Measurements from ENCODE around the gene C1orf122.

Gene C1orf122

DNA sequence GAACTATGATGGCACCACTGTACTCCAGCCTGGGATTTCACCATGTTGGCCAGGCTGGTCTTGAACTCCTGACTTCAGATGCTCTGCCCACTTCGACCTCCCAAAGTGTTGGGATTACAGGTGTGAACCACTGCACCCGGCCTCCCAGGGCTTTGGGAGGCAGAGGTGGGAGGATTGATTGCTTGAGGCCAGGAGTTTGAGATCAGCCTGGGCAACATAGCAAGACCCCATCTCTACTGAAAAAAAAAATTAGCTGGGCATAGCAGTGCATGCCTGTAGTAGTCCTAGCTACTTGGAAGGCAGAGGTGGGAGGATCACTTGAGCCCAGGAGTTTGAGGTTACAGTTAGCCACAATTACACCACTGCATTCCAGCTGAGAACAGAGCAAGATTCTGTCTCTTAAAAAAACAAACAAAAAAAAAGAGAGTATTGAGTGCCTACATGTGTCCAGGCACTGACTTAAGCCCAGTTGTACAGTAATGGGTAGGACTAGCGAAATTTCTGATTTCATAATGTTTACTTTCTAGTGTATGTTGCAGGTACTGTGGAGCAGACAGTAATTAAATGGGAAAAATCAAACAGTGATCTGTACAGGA, 9.7 kb upstream of the C1orf122 start:
- peak; percentile 12 for DNase-seq (ENCODE audit: low spot score)

DNA sequence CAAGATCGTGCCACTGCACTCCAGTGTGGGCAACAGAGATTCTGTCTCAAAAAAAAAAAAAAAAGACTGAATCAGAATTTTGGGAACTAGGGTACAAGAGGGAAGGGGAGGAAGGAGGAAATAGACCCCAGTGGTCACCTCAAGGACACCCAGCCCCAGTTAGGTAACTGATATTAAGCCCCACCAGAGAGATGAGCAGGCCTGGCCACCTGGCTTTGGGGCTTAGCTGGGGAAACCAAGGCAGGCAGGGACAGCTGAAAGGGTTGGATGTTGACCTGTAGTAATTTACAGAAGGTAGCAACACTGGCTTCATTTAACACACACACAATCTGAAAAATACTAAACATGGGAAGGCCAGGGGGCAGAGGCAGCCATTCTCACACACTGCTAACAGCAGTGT, 5.2 kb upstream of the C1orf122 start:
- no peak for DNase-seq (ENCODE audit: low spot score)

DNA sequence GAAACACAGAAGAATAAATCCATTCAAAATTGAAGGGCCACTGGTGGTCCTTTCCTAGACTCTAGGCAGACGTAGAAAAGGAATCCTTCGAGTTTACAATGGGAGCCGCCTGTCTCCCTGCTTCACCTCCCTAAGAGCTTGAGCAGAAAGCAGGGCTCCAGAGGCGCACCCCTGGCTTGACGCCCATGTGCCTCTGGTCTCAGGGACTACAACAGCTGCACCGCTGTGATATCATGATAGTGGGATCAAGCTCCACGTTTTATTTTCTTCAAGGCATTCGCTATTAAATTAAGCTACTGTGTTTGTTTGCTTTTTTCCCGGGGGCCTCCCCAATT, 403 bp upstream of the C1orf122 start:
- DNase-seq (ENCODE audit: low spot score), result no peak

DNA sequence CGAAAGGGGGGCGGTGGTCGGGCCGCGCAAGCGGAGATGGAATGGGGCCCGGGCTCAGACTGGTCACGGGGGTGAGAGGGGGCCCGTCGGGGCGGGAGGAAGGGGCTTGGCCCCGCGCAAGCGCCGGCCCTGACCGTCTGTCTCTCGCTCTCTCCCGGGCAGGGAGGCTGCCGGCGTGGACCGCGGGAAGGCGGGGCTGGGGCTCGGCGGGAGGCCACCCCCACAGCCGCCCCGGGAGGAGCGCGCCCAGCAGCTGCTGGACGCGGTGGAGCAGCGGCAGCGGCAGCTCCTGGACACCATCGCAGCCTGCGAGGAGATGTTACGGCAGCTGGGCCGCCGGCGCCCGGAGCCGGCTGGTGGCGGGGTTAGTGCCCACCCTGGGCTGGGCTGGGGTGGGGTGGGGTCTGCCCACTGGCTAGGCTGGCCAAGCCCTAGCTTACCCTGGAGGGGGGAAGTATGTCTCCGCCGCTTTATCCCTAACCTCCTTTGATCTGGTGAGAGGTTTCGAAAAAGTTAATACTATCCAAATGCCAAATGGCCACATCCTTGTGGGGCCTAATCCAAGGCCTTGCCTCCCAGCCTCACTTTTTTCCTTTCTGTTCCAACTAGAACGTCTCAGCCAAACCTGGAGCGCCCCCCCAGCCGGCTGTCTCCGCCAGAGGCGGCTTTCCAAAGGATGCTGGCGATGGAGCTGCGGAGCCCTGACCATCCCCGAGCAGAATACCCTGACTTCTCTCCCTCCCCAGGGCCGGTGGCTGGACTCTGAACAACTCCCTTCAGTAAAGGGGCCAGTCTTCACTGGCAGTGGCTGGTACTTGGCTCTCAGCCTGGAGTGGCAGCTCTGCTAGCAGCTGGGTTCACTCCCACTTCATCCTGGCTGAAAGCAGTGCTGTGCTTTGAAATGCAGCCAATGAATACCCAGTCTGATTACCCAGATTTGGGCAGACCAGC, 1.1 kb downstream of the C1orf122 start:
- DNase-seq (ENCODE audit: low spot score), result peak; percentile 71

DNA sequence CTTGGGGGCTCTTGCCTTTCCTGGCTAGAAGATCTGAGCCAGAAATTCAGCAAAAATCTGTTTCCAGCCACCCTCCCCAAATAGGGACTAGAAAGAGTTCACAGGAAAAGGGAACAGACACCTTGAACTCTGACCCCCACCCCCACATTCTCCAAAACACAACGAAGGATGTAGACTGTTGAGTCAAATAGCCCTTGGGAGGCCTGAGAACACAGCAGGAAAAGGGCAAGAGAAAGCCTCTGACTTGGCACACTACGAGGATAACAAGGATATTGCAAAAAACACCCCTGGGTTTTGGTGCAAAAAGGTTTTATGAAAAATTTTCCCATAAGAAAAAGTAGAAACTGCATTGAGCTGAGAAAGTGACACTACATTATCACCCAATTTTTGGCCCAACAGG, 2.4 kb downstream of the C1orf122 start:
- DNase-seq (ENCODE audit: low spot score), result no peak

DNA sequence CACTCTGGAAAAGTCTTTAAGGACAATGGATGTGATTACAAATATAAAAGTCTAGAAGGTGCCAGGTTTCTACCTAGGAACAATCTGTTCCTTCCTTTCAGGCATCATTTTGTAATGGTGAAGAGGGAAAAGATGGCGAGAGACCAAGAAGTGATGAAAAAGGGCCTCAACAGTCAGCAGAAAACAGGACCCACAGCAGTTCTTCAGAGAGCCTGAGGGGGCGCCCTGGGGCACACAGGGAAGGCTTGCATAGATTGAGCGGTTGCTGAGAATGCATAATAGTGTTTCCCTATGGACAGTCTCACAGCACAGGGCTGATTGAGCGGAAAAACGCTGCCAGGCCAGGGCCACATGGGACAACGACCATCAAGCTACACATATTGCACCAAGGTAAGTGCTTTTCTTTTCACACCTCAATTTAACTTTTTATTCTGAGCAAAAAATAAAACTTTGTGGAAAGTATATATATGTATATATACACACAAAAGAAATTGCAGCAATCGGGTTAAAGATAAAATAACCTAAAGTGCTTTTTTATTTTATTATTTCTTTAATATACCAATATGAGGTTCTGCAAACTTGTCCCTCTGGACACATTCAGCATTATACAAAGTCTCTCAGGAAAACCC, 3.6 kb downstream of the C1orf122 start:
- peak; percentile 77 for DNase-seq (ENCODE audit: low spot score)

DNA sequence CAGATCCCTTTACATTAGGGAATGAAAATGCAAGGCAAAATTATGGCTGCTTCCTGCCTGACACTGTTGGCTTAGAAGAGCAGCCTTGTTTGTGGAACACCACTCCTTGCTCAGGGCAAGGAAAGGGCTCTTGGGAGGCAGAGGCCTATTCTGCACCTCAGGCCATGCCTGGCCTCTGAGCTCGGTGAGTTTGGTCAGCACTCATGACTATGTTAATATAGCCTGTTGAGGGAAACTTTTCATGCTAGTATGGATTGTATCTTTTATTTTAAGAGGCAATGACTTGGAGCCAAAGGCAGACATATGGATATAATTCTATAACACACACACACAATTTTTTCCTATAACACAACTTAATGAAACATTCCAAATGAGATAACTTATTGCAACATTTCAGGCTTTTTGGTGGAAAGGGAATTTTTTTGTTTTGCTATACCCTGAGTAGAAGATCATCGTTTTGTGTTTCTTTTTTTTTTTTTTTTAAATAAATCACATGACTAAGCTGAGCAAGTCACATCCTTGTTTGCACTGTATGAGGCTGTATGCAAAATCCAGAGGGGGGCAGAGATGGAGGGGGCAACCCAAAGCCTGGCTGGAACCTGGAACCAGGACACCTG, 6.0 kb downstream of the C1orf122 start:
- no peak for DNase-seq (ENCODE audit: low spot score)

DNA sequence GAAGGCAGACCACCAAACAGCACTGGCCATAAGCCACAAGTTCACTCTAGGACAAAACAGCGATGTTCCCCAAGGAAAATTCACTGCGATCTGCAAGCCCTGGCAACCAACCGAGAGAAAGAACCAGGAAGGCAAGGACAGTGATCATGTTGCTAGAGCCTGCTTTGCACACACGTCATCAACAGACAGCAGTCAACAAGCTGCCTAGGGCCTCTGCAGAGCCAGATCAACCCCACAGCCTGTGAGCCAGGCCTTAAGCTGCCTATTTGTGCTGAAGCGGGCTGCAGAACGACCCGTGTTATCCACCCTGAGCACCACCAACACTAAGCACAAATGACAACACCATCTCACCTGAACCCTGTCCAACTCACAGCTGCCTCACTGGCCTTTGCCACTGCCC, 6.7 kb downstream of the C1orf122 start:
- no peak for DNase-seq (ENCODE audit: low spot score)

DNA sequence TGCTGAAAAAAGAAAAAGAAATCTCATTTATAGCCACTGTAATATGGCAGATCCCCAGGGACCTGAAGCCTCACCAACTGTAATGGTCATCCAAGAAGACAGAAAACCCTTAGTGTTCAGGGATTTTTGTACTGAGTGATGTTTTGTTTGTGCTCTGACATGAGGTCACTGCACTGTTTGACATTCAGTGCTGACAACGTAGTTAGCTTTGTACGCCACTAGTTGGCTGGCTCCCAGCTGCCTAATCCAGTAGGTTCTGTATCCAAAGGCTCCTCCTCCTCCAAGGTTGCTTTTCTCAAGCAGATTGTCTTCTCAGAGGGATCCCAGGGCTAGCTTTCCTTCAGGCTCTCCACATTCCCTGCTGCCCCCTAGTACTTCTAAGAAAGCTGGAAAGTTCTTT, 9.9 kb downstream of the C1orf122 start:
- no peak for DNase-seq (ENCODE audit: low spot score)

DNA sequence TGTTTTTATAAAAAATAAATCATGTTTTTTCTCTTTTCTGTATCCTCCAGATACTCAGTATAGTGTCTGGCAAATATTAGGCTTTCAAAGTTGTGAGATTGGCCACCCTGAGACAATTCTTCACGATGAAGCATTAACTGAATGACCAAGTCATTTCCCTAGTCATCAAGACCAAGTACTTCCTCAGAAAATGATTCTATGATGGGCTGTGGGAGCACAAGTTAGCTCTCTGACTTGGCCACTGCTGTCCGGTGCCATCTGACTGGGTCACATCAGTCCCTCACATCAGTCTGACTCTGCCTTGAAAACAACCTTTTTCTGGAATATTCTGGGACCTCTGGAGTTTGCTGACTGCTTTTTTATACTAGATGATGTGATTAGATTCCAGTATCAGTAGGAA, 13.9 kb downstream of the C1orf122 start:
- no peak for DNase-seq (ENCODE audit: low spot score)

DNA sequence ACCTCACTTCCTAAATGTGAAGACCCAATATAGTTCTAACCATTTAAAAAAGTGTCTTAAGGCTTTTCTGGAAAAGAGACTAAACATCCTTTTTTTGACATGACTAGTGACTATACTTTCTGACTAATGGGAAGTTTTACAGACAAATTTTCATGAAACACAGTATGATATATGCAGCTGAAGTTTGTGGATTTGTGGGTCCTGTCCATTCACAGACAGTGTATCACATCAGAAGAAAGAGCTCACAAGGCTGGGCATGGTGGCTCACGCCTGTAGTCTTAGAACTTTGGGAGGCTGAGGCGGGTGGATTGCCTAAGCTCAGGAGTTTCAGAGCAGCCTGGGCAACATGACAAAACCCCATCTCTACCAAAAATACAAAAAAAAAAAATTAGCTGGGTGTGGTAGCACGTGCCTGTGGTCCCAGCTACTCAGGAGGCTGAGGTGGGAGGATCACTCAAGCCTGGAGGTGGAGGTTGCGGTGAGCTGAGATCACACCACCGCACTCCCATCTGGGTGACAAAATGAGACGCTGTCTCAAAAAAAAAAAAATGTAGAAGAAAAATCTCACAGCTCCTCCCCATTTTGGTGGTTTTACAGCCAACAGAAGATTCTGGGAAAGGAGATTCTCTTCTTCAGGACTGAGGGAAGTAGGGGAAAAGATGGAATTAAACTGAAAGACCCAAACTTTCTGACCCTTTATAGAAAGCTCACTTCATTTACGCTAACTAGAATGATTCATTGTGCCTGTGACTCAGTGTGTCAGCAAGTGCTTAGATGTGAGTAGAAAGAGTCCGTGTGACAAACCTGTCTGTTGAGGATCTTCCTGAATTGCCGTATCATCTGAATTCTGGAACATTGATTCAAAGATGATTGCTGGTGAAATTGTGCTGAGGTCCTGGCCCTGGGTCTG, 15.6 kb downstream of the C1orf122 start:
- no peak for DNase-seq (ENCODE audit: low spot score)

DNA sequence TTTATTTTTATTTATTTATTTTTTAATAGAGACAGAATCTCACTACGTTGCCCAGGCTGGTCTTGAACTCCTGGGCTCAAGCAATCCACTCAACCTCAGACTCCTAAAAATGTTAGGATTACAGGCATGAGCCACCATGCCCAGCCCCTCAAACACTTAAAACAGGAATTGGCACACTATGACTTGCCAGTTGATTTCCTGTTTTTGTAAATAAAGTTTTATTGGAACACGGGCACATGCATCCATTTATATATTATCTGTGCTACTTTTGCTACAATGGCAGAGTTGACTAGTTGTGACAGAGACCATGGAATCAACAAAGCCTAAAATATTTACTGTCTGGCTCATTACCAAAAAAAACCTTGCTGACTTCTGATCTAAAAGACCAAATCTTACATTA, 16.4 kb downstream of the C1orf122 start:
- DNase-seq (ENCODE audit: low spot score), result no peak

DNA sequence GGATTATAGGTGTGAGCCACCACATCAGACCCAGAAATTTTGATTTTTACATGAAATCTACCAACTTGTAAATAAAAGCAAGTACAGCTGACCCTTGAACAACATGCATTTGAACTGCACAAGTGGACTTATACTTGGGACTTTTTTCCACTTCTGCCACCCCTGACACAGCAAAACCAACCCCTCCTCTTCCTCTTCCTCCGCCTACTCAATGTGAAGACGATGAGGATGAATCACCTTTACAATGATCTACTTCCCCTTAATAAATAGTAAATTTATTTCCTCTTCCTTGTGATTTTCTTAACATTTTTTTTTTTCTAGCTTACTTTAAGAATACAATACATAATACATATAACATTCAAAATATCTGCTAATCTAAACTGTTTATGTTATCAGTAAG, 17.9 kb downstream of the C1orf122 start:
- no peak for DNase-seq (ENCODE audit: low spot score)

DNA sequence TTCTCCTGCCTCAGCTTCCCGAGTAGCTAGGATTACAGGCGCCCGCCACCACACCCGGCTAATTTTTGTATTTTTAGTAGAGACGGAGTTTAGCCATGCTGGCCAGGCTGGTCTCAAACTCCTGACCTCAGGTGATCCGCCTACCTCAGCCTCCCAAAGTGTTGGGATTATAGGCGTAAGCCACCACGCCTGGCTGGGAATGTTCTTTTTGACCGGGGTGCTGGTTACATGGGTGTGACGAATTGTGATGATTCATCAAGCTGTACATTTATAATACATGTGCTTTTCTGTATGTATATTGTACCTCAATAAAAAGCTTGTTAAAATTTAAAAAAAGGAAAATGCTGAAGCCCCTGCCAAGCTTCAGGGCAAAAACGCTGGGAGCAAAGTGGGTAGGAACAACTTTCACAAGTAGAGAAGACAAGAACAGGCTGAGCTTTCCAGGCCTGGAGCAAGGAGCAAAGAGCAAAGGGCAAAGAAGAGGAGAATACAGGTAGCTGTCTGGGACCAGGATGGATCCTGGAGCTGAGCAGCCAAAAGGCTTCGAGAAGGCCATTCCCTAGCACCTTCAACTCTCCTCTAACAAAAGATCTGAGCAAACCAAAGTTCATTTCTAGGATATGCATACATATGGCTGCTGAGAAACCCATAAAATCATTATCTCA, 21.0 kb downstream of the C1orf122 start:
- no peak for DNase-seq (ENCODE audit: low spot score)

DNA sequence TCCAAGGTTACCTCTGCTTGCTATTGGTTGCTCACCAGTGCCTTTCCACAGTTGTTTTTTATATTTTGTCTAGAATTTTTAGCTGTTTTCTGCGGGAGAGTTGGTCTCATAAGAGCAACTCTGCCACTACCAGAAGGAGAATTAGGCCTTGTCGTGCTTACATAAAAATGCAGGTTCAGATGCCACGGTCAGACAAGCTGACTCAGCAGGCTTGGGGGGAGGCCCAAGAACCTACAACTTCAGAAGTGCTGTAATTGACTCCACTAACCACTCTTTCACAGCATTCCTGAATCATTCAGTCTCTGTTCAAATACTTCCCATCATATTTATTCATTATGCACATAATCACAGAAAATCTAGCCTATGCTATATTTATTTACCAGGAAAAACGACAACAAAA, 23.5 kb downstream of the C1orf122 start:
- no peak for DNase-seq (ENCODE audit: low spot score)

DNA sequence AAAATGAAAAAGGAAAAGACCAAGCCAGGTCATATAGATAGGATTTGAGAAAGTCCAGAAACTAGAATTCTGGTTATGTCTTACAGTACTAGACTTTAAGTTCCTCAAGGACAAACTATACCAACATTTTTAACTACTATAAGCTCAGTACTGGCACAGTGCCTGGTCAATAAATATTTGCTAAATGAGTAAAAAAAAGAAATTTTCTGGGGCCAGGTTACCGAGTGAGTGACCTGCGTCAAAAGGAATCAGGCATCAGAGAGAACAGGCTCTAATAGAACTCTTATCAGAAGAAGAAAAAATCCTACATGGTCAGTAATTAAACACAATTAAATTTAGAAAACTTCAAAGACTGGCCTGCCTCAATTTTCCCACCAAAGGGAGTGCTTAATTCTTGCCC, 24.2 kb downstream of the C1orf122 start:
- DNase-seq (ENCODE audit: low spot score), result no peak

DNA sequence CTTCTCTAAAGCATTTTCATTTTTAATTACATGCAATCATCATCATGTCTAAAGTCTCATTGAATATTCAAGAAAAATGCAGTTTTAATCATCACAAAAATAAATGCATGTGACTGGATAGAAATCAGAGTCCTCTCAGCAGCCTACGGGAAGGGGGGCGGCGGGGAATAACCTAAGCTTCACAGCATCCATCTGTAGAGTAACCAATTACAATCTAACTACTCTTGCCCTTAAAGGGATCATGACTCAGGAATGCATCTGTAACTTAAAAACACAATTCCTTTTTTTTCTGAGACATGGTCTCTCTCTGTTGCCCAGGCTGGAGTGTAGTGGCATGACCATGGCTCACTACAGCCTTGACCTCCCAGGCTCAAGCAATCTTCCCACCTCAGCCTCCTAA, 29.2 kb downstream of the C1orf122 start:
- no peak for DNase-seq (ENCODE audit: low spot score)

DNA sequence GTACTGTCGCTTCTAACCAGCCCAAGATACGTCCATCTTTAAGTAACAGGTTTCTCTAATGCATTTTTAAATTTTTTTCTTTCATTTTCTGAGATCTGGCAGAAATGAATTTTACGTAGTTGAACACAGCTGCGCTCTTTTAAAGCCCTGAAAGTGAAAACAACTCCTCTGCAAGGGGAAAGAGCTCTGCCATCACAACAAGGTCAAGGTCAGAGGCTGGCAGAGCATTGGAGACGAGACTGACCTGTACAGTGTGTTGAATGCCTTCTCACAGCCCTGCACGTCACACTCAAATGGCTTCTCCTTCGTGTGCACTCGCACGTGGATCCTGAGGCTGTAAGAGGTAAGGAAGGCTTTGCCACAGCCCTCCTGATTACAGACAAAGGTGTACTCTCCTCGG, 32.1 kb downstream of the C1orf122 start:
- no peak for DNase-seq (ENCODE audit: low spot score)

DNA sequence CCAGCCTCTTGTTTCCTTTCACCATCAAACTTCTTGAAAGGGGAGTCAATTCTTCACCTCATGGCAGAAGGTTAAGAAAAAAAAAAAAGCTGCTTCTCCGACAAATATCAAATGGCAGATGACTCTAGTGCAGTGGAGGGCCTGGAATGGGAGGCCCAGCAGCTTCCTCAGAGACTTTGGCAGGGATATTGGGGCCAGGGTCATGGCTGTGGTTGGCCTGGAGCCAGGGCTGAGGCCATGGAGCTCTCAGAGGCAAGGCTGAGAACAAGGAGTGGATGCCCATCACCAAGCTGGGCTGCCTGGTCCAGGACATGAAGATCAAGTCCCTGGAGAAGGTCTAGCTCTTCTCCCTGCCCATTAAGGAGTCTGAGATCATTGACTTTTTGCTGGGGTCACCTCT, 33.1 kb downstream of the C1orf122 start:
- no peak for DNase-seq (ENCODE audit: low spot score)

DNA sequence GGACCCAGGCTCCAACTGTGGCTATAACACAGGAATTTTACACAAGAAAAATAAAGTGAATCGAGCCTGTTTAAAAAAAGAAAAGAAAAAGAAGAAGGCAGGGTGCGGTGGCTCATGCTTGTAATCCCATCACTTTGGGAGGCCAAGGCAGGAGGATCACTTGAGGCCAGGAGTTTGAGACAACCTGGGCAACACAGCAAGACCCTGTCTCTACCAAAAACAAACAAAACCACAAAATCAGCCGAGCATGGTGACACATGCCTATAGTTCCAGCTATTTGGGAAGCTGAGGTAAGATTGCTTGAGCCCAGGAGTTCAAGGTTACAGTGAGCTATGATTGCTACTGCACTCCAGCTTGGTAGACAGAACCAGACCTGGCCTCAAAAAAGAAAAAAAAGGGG, 34.1 kb downstream of the C1orf122 start:
- DNase-seq (ENCODE audit: low spot score), result no peak

DNA sequence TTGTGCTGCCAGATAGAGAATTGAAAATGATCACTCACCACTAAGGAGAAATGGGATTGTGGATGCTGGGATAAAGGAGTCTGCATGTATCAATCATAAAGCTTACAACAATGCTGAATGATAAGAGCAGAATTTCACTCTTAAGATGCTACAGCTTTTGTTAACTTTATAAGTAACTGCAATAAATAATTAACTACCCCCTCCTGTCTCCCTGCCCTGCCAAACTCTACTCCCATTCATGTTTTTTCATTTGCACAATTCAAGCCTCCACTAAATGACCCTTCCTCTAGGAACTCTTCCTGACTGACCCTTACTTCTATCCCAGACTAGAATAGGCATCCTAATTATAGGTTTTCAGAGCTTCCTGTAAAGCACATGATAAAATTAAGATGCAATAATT, 36.9 kb downstream of the C1orf122 start:
- DNase-seq (ENCODE audit: low spot score), result no peak
